22Rv1 (cell line): Measurements from ENCODE around the gene BEND3.

ENCODE experiments used
- CTCF ChIP-seq: fragments of 450-650 bp; IDR thresholded peaks from 2 replicates; pipeline ENCODE4 v1.5.1; 2017; ENCODE audit warnings: mild to moderate bottlenecking
- ZFX ChIP-seq: fragments of 450-650 bp; IDR thresholded peaks from 2 replicates; pipeline ENCODE4 v1.6.1; 2017; ENCODE audit warnings: antibody characterized with exemption, borderline replicate concordance

GRCh38 chr6:107082045-107082444 is 33.3 kb downstream of the BEND3 start:
- TF ChIP-seq CTCF, result peak; percentile 5; the same call in 1 of the 2 replicates
- no peak for TF ChIP-seq ZFX
